Body of pancreas (tissue), 4 donors: ENCODE data around the gene BNIP2.

Experiments used
- POLR2A ChIP-seq, 3 donors: fragments of 450-650 bp; IDR thresholded peaks; one replicate each; pipeline ENCODE4 v1.6.1; 2016; ENCODE audit warnings: antibody characterized with exemption in 3 of 3, mild to moderate bottlenecking in 2 of 3
- TF ChIP-seq, protein P1 (sequence below), 7 experiments: fragments of 450-650 bp in 4 of 7; fragments of 200-600 bp in 3 of 7; sonication (generic) in 3 of 7; IDR thresholded peaks; one replicate each; pipeline ENCODE4 v1.5.1; 2016 to 2019; ENCODE audit warnings: antibody characterized with exemption in 7 of 7

- TF ChIP-seq, protein P1, sequence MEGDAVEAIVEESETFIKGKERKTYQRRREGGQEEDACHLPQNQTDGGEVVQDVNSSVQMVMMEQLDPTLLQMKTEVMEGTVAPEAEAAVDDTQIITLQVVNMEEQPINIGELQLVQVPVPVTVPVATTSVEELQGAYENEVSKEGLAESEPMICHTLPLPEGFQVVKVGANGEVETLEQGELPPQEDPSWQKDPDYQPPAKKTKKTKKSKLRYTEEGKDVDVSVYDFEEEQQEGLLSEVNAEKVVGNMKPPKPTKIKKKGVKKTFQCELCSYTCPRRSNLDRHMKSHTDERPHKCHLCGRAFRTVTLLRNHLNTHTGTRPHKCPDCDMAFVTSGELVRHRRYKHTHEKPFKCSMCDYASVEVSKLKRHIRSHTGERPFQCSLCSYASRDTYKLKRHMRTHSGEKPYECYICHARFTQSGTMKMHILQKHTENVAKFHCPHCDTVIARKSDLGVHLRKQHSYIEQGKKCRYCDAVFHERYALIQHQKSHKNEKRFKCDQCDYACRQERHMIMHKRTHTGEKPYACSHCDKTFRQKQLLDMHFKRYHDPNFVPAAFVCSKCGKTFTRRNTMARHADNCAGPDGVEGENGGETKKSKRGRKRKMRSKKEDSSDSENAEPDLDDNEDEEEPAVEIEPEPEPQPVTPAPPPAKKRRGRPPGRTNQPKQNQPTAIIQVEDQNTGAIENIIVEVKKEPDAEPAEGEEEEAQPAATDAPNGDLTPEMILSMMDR (IDR thresholded peaks at IDR 0.05) = peak in 4 of 7 experiments; percentile 8 to 33 (median 22)
- no peak for TF ChIP-seq POLR2A (IDR thresholded peaks at IDR 0.05)
Observed at GRCh38 chr15:59622289-59622688, 66.8 kb downstream of the BNIP2 start.
